CD4-positive, alpha-beta T cell treated with Interleukin-6 at 100 ng/mL for 8 hours (primary cell): ENCODE results near the gene DNMBP.

Source experiments
- DNase-seq: peaks from one replicate; pipeline ENCODE4 v3.0.0-alpha.2; 2020; ENCODE audit warnings: mixed read lengths, low spot score

The DNMBP gene

GRCh38 chr10:100009793-100010676 lies at the start of gene DNMBP:
Gene DNMBP, minus strand, starts transcription at chr10:100009947. Its CDS starts 37,823 bp downstream, at chr10:99972124.
- peak; percentile 76 for DNase-seq

GRCh38 chr10:100057948-100058347 lies 48.2 kb upstream of the DNMBP start:
- no peak for DNase-seq

DNA sequence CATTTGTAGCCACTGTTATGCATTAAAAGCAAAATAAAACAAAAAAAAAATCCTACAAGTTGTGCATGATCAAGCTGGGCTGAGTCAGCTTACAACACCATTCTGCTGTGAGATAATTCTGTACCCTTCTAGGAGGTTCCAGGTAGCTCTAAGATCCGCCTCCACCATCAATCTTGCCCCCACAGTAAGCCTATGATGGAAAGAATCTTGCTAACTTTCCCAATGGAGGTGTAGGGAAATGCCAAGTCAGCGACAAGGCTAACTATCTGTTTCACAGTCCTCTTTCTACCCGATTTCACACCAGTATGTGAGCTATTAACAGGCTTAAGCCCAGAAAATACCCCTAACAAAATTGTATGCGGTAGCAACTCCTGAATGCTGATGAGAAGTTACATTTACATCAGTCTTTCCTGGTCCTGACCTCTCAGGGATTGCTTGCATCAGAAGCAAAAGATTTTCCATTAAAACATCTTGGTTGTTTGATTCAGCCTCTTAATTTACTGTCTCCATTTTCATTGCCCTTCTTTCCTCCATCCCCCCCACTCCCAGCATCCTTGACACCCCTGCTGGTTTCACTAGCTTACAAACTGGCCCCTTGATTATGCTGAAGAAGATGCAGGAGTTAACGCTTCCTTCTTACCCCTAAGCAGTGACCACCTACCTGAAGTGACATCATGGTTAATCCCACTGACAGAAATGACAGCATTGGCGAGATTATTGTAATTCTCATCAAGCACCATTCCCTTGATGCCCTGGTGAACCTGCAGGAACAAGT lies 44.1 kb upstream of the DNMBP start:
- no peak for DNase-seq

GRCh38 chr10:100046021-100046486 lies 36.3 kb upstream of the DNMBP start:
- peak; percentile 66 for DNase-seq

DNA sequence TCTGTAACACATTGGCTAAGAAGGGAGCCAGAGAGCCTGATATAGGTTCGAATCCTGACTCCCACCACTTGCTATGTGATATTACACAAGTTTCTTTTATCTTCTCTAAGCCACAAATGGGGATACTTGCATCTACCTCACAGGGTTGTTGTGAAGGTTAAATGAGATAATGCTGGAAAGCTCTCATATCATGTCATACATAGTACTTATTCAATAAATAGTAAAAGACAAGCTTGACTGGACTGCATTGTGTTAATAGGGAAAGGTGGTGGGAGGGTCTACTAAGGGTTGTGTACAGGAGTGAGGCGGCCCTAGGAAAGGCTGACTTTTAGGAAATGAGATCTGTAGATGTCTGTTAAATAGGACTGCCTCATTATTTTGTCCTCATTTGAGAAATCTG lies 35.8 kb upstream of the DNMBP start:
- no peak for DNase-seq

DNA sequence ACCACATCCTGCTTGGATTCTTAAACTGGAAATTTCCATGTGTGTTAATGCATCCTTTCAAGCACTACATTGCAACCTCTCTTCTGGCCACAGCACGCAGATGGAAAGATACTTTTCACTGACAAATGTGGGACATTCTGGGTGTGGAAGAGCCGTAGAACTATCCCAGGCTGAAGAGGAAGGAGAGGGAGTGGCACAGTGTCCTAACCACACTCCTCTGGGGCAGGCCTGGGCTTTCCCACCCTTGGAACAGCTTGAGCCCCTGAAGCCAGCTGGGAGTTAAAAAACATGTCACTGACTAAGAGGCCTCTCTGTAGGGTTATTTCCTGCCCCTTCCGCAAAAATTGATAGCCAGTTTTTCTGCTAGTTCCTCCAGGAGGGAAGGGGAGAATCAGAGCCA lies 34.0 kb upstream of the DNMBP start:
- DNase-seq, result no peak

GRCh38 chr10:100043344-100043743 lies 33.6 kb upstream of the DNMBP start:
- no peak for DNase-seq

DNA sequence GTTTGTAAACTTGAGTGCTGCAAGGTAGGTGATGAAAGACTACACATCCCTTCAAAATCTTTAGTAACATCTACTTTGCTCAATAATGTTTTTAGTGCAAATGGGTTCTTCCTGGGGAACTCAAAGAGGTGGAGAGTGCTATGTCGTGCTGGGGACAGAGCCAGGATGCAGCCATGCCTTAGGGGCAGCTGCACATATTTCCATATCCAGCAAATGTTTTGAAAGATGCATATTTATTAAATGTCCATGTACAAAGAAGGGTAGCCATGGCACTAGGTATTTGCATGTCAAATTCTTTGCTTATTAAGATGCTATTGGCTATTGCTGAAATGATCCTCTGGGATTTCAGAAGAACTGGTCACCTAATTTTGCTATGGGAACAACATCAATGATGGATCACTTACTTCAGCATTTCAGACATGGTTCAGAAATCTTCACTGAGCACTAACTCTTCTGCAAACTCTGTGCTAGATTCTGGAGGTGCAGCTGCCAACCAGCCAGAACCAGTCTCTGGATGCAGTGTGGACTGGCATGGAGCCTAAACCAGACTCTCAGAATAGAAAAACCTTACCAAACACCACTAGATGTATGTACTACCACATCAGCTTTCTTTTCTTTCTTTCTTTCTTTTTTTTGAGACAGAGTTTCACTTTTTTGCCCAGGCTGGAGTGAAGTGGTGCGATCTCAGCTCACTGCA lies 31.7 kb upstream of the DNMBP start:
- DNase-seq, result no peak

DNA sequence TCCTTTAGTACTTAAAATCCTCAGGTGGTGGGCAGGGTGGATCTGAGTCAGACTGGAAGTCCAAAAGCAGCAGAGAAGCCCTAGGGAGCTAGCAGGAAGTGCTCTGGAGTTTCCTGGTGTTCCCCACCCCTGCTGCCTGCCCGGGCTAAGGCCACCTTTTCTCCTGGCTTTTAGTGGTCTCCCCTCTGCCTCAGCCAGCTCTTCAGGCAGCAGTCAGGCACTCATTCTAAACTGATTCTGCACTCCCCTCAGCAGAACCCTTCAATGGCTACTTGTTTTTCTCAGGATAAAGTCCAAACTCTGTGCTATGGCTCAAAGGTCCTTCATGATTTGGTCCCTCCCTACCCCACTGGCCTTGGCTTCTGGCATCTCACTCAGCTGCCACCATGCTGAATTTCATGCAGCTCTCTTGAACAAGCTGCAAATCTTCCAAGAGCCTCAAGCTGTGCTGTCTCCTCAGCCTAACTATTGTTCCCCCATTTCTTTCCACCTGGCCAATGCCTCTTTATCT lies 28.9 kb upstream of the DNMBP start:
- DNase-seq, result no peak

DNA sequence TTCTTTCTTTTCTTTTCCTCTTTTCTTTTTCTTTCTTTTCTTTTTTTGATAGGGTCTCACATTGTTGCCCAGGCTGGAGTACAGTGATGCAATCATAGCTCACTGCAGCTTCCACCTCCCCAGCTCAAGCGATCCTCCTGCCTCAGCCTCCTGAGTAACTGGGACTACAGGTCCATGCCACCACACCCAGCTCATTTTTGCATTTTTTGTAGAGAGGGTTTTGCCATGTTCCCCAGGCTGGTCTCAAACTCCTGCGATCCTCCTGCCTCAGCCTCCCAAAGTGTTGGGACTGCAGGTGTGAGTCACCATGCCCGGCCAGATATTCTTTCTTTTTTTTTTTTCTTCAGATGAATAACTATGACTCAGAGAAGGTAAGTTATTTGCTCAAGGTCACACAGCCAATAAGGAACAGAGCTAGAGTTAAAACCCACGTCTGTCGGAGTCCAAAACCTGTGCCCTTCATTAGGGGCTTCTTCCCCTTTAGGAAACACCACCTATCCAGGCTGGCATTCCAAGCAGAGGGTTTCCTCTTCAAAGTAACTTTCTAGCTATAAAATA lies 28.1 kb upstream of the DNMBP start:
- DNase-seq, result no peak

DNA sequence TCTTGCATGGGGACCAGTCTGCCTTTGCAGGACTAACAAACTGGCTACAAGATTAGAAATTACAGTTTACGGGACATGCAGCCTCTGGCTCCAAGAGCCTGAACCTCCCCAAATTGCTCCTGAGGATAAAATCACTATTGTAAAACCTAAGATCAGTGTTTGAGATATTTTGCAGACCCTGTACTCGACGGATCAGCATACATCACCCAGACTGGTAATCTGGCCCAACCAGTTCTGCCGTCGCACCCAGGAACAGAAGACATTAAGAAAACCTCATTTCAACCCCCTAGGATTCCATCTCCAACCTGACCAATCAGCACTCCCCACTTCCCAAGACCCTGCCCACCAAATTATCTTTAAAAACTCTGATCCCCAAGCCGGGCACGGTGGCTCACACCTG lies 27.1 kb upstream of the DNMBP start:
- no peak for DNase-seq

DNA sequence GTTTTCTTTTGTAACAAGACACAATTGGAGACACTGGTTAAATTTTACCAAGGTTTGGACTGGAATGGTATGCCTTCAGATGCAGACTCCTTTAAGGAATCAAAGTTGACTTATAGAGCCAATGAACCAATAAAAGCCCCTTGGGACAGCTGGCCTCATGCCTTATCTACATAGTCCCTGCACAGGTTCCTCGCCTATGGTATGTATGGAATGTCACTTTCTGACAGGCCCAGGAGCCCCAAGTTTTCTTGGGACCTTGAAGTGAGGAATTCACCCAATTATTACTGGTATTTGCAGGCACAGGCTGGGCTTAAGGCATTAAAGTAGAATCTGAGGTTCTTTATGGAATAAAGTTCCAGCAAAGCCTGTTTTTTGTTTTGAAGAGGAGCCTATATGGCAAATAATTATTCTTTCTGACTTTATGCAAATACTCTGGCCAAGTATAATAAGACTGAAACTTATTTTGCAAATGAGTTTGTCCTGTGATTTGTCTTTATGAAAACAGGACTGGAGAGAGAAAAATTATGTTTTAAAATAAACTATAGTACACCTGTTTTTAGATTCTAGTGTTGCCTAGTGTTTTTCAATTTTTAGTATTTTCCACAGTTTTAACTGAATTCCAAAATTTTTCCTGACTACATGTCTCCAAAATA lies 24.1 kb upstream of the DNMBP start:
- no peak for DNase-seq

- no peak for DNase-seq
Measured at GRCh38 chr10:100027416-100027815, 17.7 kb upstream of the DNMBP start.

DNA sequence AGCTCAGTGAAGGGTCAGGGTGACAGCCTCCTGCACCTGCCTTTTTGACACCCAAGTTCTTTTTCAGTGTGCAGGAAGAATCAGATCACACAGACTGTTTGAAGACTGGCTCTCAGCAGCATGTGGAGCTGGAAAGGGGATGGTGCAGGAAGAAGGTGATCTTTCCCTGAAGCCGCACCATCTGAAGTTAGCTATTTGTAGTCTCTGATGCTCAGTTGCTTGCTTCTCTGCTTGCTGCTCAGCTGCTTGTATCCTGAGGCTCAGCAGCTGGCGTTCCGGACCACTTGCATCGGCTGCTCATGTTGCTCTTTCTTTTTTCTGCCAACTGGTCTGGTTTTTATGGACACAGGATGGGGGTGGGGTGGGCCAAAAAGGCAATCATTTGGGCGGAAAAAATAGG lies 15.8 kb upstream of the DNMBP start:
- no peak for DNase-seq

DNA sequence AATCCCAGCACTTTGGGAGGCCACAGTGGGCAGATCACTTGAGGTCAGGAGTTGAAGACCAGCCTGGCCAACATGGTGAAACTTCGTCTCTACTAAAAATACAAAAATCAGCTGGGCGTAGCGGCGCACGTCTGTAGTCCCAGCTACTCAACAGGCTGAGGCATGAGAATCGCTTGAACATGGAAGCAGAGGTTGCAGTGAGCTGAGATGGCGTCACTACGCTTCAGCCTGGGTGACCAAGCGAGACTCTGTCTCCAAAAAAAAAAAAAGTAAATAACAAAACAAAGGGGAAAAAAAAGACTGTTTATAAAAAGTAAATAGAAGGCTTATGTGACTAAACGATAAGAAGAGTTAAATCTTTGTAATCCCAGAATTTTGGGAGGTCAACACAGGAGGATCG lies 15.0 kb upstream of the DNMBP start:
- no peak for DNase-seq

GRCh38 chr10:100022403-100022802 lies 12.7 kb upstream of the DNMBP start:
- no peak for DNase-seq

GRCh38 chr10:100021322-100021721 lies 11.6 kb upstream of the DNMBP start:
- DNase-seq, result no peak

DNA sequence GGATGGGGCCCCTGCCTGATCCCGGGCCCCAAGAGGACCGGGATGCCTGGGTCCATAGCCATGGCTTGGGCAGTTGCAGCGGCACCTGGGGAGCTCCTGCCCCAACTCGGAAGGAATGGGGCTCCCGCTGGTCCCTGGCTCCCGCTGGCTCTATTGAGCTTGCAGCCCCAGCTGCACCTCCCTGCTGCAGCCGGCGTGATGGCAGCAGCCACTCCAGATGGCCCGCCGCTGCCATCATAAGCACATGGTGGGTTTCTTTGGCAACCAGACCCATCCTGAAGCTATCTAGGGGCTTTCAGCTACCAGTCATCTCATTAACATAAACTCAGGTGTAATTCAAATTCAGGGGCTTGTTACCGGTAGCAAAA lies 11.1 kb upstream of the DNMBP start:
- DNase-seq, result no peak

- no peak for DNase-seq
Measured at GRCh38 chr10:100020142-100020885, 10.6 kb upstream of the DNMBP start.

DNA sequence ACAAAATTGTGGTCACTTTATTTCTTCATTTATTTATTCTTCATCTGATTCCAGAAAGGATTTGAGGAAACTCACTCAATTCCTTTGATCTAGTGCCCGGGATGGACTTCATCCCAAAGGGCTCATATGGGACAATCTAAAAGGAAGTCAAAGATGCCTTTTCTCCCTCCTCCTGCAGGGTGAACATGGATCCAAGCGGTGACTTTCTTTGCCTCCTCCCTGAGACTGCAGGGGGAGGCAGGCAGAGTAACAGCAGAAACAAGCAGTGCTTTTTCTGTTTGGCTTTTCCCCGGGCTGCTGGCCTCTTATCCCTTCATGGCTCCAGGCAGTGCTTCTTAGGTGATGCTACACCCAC lies 10.0 kb upstream of the DNMBP start:
- no peak for DNase-seq
